DMS79 (cell line): ENCODE data around the gene ACACB.
"Not testable (repeated sequence)": the region's sequence is repeated elsewhere in the genome, so short reads cannot be mapped to it uniquely, and the experiment has no call there.

Source experiments
- DNase-seq: peaks from one replicate; lab custom pipeline; 2025; lab: John Stamatoyannopoulos, UW

Gene ACACB

DNA sequence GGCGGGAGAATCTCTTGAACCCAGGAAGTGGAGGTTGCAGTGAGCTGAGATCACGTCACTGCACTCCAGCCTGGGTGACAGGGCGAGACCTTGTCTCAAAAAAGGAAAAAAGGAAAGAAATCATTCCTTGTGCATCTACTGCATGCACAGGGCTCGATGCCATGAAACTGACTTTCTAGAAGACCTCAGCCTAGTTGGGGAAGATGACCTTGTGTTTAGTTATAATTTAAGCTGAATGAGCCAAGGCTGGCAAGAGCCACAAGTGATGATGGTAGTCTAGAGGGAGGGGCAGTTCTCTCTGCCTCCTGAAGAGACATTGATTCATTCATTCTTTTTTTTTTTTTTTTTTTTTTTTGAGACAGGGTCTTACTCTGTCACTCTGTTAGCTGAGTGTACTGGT is 24.2 kb downstream of the ACACB start:
- DNase-seq, result no peak

DNA sequence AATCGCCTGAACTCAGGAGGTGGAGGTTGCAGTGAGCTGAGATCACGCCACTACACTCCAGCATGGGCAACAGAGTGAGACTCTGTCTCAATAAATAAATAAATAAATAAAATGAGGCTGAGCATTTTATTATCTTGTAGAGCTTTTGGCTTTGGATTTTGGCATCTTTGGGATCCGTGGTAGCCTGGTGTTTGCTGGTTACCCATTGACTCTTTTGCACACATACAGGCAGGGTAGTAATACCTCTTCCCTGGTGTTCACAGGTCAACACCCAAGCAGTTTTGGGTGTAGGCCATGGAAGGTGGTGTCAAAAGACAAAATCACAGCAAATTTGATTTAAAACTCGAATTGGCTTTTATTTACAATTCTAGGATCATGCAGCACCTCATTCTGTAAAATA is 27.8 kb downstream of the ACACB start:
- DNase-seq, result no peak

DNA sequence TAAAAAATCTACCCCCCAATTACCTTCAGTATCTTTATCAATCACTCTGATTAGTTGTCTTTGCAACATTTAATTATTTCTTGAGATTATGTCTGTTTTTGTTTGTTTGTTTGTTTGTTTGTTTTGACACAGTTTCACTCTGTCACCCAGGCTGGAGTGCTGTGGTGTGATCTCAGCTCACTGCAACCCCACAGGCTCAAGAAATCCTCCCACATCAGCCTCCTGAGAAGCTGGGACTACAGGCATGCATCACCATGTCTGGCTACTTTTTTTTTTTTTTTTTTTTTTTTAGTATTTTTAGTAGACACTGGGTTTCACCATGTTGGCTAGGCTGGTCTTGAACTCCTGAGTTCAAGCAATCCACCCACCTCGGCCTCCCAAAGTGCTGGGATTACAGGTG is 30.7 kb downstream of the ACACB start:
- DNase-seq, result not testable (repeated sequence)

DNA sequence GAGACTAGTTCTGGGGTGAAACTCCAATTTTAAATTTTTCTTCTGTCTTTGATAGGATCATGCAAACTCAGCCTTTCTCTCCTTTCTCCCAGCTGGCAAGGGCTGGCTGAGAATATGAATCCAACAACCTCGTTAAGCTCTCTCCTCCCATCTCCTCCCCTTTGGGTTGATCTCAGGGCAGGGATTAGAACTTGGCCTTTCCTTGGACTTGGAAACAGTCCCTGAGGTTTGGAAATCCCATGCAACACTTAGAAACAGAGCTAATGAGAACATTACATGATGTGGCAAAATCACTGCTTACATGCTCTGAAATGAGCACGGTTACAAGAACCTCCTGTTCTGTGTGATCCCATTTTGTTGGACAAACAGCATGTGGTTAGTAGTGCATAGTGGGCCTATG is 31.6 kb downstream of the ACACB start:
- DNase-seq, result no peak

DNA sequence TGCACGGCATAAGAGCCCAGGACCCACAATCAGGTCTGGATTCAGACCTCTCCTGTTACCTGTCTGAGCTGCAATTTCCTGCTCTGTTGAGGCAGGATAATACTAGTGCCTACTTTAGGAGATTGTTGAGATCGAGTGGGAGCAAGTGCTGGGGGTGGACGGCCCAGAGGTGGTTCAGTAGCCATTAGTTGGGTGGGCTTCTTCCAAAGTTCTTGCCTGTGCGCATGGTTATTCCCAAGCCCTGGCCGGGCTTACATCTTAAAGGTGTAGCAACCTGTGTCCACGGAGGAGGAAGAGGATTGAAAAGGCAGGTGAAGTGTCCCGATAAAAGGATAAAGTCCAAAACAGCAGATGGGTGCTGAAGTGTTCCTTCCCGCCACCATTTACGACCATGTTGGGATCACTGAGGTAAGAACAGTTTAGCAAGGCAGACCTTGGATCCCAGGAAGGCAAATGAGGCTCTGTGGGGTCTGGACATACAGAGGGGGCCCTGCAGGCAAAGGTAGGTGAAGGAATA is 33.8 kb downstream of the ACACB start:
- DNase-seq, result no peak

DNA sequence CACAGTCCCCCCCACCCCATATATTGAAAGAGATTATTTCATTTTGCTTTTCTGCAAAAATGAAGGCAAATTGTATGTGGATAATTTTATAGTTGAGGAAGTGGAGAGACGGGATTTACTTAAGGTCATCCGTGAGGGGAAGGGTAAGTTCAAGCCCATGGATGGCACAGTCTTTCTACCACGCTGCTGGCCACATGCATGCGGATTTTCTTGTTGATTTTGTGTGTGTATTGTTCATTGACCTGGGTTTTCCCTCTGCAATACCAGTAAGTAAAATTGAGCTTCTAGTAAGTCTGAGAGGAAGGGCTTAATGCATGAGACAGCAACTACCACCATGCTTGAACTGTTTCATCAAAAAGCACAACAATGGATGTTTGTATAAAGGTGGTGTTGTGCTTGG is 35.1 kb downstream of the ACACB start:
- no peak for DNase-seq

DNA sequence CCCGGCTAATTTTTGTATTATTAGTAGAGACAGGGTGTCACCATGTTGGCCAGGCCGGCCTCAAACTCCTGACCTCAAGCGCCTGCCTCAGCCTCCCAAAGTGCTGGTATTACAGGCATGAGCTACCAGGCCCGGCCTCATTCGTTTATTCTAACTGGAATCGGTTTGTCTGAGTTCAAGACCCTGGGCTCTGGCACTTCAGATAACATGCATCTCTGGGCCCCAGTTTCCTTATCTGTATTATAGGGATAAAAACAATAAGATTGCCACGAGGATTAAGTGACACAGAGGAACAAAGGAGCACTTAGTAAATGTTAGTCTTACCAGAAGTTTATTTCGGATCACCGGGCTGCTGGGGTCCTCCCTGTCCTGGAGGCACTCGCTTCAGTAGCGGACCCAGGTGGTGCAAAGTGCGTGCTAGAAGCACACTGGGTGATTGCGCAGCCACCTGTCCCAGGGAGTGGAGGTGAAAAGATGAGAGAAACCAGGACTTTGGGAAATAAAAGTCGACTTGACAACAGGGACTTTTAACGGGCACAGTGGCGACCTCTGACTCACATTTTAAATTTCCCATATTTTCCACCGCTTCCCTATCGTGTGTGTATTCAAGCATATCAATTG is 37.5 kb downstream of the ACACB start:
- no peak for DNase-seq

DNA sequence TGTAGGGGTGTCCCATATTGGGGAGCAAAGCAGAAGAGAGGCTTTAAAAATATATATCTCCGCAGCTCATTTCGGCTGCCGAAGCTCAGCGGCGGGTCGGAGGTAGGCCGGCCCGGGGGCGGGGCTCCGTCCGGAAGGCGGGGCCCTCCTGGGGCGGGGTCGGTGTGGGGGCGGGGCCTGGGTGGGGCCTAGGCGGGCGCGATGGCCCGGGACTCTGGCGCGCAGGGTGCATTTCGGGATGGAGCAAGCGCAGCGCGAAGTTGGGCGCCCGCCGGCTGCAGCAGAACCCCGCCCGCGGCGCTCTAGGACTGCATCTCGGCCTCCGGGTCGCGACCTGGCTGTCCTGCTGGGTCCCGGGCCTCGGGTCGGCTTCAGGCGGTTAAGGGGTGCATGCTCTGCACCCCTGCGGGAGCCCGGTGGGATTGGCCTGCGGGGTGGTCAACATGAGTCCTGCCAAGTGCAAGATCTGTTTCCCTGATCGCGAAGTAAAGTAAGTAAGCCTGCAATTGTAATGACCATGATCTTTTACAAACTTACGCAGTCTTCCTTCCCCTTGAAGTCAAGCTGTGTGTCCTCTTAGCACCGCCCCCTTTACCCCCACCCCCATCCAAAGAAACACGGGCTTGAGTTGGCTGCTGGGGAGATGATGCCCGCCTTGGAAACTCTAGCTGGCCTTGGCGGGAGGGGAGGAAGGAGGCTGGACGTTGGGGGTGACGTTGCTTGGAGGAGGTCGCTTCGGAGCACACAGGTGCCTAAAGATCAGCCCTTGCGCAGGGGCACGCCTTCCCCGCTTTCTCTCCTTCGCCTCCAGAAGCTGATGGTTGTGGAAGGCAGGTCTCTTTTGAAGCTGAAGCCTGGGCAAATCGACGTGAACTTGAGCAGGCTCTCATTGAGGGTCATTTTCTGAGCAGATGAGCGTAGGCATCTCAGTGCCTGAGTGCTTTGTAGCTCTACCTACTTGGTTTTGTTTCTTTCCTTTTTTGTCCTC is 38.4 kb downstream of the ACACB start:
- peak; percentile 88 for DNase-seq

DNA sequence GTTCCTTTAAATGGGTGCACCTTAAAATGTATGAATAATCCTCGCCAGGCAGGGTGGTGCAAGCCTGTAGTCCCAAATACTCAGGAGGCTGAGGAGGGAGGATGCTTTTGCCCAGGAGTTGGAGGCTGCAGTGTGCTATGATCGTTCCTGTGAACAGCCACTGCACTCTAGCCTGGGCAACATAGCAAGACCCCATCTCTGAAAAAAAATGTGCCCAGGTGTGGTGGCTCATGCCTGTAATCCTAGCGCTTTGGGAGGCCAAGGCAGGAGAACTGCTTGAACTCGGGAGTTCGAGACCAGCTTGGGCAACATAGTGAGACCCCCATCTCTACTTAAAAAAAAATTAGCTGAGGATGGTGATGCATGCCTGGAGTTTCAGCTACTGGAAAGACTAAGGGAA is 39.6 kb downstream of the ACACB start:
- DNase-seq, result no peak

DNA sequence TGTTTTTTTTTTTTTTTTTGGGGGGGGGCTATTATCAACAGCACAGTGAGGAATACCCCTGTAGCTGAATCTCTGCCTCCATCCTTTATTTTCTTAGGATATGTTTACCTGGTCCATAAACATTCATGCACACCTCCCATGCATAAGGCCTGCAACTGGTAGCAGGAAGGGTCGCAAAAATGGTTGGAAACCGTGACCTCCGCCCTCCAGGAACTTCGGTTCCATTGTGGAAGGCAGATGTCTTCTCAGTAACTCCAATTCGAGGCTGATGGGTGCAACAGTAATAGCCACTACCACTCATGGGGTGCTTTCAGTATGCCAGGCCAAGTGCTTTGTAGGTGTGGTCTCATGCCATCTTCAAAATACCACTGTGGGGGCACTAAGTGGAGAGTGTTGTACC is 40.2 kb downstream of the ACACB start:
- no peak for DNase-seq

DNA sequence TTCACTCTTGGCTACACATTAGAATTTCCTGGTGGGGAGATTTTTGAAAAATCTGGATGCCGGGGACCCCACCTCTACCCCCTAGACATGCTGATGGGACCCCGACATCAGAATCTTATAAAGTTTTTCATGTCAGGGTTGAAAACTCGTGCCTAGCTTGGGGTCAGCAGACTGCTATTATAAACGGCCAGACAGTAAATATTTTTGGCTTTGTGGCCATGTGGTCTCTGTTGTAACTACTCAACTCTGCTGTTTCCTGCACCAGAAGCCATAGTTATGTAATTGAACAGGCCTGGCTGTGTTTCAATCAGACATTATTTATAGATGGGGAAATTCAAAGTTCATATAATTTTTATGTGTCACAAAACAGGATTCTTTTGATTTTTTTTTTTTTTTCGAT is 41.6 kb downstream of the ACACB start:
- DNase-seq, result no peak

DNA sequence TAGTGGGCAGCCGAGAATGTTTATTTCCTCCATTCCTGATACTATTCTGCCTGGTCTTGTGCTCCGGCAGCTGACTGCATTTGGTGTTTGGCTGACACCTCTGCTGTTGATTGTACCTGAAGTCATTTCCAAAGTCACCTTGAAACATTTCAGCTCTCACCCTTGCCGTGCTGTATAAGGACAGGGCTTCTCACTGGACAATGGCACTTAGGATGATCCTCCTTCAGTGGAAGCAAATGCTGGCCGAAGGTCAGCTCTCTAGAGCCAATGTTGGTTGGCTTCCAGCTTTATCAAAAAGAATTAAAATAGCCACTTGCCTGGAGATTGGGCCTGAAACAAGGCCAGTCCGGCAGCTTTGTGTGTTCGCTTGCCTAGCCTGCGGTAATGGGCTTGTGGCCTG is 44.0 kb downstream of the ACACB start:
- no peak for DNase-seq

DNA sequence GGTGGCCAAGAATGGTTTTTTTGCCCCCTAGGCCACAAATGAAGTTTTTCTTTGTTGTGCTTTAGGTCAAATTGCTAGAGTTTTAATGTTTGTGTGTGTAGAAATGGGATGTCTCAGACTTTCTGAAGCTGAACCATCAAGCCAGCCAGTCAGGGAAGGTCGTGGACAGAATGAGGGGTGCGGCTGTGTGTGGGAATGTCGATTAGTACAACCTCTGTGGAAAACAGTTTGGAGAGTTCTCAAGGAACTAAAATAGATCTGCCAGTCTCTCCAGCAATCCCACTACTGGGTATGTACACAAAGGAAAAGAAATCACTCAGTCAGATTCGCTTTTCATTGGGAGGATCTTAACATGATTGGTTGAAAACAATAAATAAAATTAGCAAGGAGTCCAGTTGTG is 44.5 kb downstream of the ACACB start:
- DNase-seq, result no peak

DNA sequence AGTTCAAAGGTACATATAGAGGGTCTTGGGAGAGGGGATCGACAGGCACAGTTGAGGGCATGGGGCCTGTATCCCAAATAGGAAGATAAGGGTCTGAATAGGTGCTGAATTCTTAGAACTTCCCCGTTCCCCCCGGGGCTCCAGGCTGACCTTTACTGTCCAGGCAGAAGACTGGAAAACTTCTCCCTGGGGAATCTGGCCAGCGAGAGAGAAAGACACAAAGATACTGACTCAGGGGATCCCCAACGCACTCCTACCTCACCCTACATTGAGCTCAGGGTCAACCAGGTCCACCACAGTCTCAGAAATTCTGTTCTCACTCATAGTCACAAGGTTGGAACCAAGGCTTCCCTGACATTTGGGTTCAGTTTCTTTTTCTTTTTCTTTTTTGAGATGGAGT is 46.2 kb downstream of the ACACB start:
- DNase-seq, result no peak

DNA sequence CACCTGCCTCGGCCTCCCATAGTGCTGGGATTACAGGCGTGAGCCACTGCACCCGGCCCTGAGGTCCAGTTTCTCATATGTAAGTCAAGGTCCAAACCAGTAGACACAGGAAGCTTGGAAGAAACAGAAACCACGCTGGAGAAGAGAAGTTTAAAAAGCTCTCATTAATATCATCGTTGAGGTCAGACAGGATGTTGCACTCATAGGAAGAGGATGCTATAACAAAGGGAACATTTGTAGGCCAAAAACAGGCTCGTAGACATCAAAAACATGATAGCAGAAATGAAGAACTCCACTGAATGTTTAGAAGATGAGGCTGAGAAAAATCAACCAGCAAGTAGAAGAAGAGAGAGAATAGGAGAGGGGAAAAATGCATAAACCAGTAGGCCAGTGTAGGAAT is 46.8 kb downstream of the ACACB start:
- DNase-seq, result no peak

DNA sequence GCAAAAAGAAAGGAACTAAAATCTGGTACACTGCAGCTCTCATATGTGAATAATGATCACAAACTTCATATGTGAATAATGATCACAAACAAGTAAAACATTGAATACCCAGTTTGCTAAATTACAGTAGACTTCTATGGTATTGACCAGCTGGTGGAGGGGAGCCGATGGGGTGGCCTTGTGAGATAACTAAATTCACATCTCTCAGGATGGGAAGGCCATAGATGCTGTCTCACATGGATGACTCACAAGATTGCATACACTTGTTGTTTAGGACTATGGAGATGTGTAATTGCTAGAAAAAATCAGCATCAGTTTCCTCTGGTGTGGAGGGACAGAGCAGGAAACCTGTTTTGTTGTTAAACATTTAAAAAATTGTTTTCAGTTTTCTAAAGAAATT is 49.2 kb downstream of the ACACB start:
- DNase-seq, result no peak

DNA sequence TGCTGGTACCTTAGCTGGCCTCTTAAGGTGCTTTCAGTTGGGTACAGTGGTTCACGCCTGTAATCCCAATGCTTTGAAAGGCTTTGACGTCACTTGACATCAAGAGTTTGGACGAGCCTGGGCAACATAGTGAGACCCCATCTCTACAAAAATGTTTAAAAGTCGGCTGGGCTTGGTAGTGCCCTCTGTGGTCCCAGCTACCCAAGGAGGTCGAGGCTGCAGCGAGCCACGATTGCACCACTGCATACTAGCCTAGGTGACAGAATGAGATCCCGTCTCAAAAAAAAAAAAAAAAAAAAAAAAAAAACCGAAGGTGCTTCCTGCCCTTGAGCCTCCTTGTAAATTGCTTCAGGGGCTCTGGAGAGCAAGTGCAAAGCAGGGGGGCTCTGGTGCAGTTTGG is 50.0 kb downstream of the ACACB start:
- no peak for DNase-seq

DNA sequence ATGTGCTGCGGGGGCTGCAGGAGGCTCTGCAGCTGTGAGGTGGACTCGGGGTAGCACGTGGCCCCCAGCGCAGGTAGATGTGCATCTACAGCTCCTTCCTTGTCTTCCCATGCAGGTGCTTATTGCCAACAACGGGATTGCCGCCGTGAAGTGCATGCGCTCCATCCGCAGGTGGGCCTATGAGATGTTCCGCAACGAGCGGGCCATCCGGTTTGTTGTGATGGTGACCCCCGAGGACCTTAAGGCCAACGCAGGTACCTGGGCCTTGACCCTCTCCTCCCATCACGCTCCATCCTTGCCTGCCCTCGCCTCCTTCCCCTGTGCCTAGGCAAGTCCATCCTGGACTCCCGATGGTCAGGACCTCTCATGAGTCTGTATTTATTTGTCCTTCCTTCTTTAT is 51.4 kb downstream of the ACACB start:
- no peak for DNase-seq

DNA sequence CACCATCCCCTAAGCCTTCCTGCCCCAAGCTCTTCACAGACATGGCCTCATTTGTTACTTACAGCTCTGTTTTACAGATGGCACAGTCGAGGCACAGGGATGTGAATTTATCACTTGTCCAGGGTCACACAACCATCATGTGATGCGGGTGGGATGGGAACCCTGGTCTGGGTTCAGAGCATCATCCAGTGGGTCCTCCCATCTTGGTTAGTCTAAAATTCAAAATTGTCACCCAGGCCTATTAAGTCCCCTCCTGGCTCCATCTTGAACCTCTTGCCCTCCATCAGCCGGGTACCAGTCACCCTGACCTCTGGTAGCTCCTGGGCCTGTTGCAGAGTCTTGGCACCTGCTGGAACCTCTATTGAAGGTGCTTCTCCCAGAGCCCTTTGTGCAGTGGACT is 52.9 kb downstream of the ACACB start:
- DNase-seq, result no peak

DNA sequence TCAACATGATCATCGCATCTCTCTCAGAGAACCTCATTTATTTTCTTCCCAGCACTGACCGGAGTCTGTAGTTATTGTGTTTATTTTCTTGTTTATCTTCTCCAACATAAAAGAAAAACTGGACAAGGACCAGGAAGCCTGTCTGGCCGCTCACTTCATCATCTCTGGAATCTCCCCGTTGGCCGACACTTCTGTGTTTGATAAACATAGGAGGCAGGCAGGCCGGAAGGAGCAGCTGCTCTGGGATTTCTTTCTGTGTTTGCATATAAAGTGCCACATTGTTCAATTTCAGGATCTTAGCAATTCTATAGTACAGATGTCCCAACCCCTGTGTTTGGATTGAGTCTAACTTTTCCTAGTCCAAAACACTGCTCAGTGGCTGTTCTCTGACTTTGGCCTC is 53.3 kb downstream of the ACACB start:
- no peak for DNase-seq

DNA sequence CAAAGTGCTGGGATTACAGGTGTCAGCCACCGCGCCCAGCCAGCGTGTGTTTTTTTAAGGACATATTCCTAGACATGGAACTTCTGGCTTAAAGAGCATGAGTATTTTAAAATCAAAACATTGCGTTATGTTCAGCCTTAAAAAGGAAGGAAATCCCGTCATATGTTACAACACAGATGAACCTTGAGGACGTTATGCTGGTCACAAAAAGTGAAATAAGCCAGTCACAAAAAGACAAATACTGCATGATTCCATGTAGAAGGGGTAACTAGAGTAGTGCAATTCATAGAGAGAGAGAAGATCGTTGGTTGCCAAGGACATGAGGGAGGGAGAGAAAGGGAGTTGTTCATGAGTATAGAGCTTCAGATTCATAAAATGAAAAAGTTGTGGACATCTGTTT is 53.9 kb downstream of the ACACB start:
- DNase-seq, result no peak

DNA sequence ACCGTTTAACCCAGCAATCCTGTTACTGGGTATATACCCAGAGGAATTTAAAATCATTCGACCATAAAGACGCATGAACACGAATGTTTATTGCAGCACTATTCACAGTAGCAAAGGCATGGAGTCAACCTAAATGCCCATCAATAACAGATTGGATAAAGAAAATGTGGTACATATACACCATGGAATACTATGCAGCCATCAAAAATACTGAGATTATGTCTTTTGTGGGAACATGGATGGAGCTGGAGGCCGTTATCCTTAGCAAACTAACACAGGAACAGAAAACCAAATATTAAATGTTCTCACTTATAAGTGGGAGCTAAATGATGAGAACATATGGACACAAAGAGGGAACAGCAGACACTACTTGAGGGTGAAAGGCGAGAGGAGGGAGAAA is 56.4 kb downstream of the ACACB start:
- DNase-seq, result not testable (repeated sequence)

DNA sequence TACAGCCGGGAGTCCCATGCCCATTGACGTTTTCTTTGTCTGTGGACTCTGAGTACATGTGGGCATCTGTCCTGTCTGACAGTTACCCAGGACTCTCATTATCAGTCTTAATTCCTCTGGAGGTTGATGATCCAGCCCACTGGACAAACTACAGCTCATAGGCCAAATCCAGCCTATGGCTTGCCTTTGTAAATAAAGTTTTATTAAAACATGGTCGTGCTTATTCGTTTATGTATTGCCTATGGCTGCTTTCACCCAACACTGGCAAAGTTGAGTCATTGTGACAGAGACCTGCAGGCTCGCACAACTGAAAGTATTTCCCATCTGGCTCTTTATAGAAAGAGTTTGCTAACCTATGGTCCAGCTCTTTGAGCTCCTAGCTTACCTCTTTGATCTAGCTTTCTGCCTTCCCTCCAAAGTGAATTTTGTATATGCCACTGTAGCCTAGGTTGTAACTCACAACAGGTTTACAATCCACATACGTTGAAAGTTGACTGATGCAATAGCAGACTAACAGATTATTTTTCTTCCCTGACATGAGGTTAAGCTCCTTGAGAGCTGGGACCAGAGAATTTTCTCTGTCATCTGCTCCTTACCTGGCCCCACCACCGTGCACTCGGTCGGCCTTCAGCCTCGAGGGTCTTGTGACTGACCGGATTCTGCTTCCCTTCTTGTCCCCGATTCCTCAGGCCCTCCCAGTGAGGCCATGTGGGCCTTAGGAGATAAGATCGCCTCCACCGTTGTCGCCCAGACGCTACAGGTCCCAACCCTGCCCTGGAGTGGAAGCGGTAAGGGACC is 57.3 kb downstream of the ACACB start:
- DNase-seq, result no peak
